GM21529 (cell line): Measurements from ENCODE around the gene PI4KB.

ENCODE experiments used
- ATAC-seq: cut with Tn5 transposase; IDR thresholded peaks from one replicate; pipeline ENCODE4 v1.9.1; 2021; ENCODE audit not compliant: unreplicated experiment

Gene PI4KB

DNA sequence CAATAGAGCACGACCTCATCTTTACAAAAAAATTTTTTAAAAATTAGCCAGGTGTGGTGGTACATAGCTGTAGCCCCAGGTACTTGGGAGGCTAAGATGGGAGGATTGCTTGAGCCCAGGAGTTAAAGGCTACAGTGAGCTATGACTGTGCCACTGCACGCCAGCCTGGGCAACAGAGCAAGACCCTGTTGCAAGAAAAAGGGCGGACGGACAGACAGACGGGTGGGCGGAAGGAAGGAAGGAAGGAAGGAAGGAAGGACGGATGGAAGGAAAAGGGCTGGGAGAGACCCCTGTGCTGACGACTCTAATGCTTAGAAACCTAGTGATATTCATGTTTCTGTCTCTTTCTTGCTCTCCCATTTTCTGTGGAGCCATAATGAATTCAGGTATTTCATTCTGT lies 14.4 kb downstream of the PI4KB start:
- ATAC-seq: no peak

DNA sequence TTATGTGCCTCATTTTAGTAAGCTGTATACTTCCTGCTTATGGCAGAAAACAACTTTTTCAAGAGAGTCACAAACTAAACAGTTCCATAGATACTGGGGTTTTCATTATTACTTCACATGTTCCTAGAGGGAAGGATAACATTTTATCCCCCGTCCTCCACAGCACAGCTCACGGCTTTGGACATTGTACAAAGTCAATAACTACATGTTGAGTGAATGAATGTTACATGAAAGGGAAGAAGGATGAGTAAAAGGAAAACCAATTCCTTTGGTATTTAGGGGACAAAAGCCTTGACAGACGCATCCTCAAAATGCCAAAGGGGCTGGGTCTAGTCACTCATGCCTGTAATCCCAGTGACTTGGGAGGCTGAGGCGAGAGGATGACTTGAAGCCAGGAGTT lies 14.8 kb downstream of the PI4KB start:
- ATAC-seq: no peak

DNA sequence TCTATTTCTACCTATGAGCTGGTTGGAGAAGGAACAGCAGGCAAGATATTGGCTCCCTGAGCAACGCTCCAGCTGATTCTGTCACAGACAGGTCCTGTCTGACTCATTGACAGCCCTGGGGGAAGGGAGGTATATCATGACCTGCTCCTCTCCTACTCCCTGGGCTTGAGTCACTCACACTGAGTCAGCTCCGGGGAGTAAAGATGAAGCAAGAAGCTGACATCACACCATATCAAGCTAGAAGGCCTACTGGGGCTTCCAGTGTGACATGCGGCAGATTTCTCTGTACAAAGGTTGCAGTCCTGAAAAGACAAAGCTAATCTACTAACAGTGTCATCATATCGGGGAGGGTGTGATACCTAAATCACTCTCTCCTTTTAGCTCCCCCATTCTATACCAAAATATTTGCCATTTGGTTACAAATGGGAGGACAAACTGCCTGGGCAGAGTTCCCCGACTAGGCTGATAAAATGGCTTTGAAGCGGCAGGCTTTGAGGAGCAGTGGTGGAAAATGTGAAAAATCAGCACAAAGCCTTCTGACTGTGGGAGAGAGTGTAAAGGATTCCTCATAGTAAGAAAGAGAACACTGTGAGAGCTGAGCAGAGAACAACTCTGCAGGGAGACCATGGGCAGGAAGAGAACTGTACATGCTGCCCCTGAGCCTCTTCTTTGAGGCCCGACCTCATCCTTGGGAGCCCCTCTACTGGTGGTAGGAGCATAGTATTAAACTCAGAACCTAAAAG lies 15.5 kb downstream of the PI4KB start:
- ATAC-seq: no peak

DNA sequence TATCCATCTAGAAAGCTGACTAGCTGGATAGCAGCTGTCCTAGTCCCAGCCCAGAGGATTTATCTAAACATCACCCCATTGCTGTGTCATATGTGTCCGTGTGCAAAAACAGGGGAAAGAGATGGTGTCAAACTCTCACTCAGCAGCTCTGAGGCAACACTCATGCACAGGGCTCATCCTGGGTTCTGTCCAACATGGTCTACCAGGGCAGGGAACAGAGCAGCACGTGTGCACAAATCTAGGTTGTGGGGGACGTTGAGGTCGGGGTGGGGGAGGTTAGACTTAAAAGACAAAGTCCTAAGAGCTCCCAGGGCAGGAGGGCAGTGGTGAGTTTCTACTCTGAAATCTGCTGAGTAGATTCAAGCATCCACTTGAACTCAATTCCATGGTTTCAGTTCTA lies 16.2 kb downstream of the PI4KB start:
- no peak for ATAC-seq

DNA sequence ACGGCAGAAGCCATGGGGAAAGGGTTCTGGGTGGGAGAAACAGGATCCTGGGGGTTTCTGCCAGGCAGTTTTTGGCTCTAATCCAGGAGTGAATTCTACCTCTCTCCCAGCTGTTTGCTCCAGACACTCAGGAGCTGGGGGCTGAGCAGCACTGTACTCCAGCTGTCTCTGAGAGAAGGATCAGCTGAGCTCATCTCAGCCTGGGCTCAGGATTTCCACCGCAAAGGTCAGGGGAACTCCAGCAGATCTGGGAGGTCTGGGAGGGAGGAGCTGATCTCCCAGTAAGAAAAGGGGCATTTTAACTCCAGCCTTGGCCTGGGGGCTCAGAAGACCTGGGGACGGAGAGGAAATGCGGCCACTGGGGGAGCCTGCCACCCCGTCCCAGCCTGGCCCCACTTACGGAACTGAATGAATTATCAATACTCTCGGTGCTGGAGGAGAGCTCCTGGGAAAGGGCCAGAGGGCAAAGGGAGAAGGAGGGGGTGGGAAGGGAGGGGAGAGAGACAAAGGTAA lies 17.3 kb downstream of the PI4KB start:
- no peak for ATAC-seq

DNA sequence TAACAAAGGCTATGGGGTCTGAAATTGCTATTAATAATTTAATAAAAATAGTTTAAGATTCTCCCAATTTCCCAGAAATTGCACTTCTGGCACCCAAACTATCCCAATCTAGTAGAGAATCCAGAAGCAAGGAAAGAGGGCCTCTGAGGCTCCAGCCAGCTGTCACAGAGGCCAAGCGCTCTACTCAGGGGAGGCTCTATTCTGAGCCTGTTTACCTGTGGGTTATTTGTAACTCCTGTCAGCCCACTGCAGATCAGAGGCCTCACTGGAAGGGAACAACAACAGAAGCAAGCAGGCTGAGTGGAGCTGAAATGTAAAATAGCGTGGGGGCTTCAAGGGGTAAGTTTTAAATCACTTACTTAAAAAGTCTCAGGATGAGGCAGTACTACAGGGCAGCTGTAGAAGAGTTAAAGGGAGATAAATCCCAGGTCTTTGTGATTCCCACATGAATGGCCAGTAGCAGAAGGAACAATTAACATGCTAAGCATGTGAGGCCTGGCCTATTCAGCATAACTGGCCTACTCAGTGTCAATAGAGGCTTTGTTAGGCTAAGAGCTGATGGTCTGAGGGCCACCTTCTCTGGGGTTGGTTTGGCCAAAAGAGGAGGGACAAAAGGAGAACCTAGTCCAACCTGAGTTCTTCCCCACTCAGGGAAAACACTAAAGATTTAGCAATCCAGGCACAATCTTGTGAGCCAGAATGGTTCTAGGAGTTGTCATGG lies 32.3 kb downstream of the PI4KB start:
- ATAC-seq: no peak

DNA sequence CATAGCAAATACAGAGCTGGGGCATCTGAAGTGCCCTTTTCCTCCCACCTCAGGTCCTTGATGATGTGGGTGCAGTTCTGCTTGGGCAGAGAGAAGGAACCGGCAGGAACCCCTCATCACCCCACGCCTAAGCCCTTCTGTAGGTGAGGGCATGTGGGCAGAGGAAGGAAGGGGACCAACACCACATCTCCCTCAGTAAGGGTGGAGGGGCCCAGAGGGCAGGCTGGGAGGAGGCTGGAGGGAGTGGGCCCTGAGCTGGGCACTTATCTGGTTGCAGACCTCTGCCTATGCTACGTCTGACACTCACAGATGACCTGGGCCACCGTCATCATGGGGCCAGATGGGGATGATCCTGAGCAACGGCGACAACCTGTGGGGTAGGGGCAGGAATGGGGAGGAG lies 34.1 kb downstream of the PI4KB start:
- ATAC-seq: no peak

DNA sequence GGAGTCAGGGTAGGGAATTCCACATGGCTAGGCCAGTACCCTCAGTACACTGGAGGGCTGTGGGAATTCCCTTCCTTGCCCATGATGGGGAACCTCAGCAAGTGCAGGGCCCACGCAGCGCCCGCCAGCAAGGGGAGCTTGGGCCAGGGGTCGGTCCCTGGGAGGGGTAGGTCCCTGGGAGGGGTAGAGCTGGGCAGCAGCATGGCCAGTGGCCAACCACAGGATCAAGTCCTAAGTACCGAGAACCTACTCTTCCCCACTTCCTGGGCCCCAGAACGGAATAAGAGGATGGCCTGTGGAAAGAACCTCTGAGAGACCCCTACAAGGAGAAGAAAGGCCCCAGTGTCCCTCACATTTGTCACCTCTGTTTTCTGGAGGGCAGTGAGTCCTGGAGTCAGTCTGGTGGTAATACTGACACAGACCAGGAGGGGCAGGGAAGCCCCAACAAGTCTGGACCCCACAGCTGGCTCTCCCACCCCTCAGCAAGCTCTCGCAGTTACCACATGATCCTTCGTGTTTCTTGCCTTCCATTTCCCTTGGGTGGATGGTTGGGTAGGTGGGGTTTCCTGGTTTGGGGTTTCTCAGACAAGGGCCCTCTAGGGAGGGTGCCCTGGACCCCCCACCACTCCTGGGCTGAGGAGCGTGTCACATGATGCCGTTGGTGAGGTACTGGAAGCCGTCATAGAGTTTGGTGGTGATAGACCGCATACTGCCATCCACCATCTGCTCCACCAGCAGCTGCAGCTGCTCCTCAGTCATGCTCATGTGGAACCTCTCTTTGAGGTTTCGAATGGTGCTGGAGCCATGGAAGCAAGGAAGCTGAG lies 34.8 kb downstream of the PI4KB start:
- no peak for ATAC-seq

DNA sequence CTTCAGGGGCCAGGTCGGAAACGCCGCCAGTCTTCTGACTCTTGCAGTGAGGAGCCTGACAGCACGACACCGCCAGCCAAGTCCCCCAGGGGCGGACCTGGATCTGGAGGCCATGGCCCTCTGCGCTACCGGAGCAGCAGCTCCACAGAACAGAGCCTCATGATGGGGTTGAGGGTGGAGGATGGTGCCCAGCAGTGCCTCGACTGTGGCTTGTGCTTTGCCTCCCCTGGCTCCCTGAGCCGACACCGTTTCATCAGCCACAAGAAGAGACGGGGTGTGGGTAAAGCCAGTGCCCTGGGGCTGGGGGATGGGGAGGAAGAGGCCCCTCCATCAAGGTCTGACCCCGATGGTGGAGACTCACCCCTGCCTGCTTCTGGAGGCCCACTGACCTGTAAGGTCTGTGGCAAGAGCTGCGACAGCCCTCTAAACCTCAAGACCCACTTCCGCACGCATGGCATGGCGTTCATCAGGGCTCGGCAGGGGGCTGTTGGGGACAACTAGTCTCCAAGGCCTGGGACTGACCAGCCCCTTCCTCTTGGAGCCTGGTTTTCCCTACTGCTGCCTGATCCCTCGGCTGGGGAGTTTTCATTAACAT lies 36.4 kb downstream of the PI4KB start:
- ATAC-seq: no peak

DNA sequence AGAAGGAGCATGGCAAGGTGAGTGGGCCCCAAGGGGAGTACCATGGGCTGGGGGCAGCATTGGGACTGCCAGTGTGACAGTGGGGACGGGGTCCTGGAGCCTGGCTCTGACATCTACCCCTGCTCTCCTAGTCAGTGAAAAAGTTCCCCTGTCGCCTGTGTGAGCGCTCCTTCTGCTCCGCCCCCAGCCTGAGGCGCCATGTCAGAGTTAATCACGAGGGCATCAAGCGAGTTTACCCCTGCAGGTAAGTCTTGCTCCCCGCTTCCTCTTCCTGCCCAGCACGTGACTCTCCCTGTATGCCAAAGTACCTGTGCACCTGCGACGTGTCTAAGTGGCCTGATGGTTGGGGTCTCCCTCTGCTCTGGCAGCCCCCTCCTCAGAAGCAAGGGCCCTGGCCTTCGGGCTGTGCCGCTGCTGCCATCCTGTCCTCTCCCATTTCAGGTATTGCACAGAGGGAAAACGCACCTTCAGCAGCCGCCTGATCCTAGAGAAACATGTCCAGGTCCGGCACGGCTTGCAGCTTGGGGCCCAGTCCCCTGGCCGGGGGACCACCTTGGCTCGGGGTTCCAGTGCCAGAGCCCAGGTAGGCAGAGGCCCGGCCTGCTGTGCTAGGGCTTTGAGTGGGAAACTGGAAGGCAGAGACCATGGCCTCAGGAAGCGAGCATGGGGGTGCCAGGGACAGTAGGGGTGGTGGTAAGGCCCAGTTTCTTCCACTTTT lies 37.1 kb downstream of the PI4KB start:
- no peak for ATAC-seq

DNA sequence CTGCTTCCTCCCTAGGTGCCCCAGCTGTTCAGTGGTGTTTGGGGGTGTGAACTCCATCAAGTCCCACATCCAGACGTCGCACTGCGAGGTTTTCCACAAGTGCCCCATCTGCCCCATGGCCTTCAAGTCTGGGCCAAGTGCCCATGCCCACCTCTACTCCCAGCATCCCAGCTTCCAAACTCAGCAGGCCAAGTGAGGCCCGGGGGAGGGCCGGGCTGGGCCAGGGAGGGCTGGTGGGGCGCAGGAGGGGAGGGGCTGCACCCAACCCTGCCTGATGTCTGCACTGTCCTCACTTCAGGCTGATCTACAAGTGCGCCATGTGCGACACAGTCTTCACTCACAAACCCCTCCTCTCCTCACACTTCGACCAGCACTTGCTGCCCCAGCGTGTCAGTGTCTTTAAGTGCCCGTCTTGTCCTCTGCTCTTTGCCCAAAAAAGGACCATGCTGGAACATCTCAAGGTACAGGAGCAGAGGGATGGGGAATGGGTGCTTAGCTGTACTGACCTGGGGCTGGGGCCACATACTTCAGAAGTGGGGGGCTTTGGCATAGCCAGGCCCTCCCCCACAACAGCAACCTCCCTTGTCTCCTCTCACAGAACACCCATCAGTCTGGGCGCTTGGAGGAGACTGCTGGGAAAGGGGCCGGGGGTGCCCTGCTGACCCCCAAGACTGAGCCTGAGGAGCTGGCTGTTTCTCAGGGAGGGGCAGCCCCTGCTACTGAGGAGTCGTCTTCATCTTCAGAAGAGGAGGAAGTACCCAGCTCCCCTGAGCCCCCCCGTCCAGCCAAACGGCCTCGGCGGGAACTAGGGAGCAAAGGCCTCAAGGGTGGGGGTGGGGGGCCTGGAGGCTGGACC lies 37.9 kb downstream of the PI4KB start:
- ATAC-seq: no peak

DNA sequence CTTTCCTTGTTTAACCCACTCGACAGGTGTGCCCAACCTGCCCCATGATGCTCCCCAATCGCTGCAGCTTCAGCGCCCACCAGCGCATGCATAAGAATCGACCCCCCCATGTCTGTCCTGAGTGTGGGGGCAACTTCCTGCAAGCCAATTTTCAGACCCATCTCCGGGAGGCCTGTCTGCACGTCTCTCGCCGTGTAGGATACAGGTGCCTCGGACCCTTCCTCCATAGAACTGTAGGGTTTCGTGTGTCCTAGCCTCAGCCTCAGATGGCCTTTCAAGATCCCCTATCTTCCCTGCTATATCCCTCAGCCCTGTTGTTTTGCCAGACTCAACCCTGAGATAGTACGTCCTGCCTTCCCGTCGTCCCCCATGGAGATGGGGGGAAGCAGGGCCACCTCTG lies 38.7 kb downstream of the PI4KB start:
- ATAC-seq: no peak

DNA sequence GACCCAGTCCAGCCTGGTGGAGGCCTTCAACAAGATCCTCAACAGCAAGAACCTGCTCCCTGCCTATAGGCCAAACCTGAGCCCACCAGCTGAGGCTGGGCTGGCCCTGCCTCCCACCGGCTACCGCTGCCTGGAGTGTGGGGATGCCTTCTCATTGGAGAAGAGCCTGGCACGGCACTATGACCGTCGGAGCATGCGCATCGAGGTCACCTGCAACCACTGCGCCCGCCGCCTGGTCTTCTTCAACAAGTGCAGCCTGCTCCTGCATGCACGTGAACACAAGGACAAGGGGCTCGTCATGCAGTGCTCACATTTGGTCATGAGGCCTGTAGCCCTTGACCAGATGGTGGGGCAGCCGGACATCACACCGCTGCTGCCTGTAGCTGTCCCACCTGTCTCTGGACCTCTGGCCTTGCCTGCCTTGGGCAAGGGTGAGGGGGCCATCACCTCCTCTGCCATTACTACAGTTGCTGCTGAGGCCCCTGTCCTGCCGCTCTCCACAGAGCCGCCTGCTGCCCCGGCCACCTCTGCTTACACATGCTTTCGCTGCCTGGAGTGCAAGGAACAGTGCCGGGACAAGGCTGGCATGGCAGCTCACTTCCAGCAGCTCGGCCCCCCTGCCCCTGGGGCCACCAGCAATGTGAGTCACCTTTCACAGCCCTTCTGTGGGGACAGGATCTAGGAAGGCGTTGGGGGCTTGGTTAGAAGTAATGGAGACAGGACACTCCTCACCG lies 39.3 kb downstream of the PI4KB start:
- ATAC-seq: no peak

DNA sequence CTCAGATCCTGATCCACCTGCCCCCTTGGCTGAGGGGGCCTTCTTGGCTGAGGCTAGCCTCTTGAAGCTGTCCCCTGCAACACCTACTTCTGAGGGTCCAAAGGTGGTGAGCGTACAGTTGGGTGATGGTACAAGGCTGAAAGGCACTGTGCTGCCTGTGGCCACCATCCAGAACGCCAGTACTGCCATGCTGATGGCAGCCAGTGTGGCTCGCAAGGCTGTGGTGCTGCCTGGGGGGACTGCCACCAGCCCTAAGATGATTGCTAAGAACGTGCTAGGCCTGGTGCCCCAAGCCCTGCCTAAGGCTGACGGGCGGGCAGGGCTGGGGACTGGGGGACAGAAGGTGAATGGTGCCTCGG lies 39.9 kb downstream of the PI4KB start:
- no peak for ATAC-seq

DNA sequence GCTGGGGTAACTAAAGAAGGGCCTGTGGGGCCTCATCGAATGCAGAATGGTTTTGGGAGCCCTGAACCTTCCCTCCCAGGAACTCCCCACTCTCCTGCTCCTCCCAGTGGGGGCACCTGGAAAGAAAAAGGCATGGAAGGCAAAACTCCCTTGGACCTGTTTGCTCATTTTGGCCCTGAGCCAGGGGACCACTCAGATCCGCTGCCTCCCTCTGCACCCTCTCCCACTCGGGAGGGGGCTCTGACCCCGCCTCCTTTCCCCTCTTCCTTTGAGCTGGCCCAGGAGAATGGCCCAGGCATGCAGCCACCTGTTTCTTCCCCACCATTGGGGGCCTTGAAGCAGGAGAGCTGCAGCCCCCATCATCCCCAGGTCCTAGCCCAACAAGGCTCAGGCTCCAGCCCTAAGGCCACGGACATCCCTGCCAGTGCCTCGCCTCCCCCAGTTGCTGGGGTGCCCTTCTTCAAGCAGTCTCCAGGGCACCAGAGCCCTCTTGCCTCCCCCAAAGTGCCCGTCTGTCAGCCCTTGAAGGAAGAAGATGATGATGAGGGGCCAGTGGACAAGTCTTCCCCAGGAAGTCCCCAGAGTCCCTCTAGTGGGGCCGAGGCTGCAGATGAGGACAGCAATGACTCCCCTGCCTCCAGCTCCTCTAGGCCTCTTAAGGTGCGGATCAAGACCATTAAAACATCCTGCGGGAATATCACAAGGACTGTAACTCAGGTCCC lies 40.4 kb downstream of the PI4KB start:
- no peak for ATAC-seq

DNA sequence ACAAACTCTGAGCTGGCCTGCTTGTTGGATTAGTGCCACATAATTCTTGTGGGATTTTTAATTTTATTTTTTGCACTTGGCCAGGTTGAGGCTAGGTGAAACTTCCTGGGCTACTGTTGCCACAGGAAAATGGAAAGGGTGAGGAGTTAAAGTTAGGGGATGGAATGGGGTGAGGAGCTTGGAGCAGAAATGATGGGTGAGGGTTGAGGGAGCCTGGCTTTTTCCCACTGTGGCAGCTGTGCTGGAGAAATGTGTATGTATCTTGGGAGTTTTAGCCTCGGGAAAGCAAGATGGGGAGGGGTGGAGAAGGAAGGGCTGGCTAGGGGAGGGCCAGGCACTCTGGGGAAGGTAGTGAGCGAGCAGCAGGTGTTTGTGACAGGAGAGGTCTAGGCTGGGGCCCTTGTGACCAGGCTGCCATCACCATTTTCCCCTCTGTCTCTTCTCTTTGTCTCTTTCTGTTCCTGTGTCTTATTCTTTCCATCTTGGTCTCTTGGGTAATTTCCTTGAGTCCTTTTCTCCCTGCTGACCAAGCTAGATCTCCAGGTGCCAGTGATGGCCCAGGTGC lies 43.1 kb downstream of the PI4KB start:
- no peak for ATAC-seq

DNA sequence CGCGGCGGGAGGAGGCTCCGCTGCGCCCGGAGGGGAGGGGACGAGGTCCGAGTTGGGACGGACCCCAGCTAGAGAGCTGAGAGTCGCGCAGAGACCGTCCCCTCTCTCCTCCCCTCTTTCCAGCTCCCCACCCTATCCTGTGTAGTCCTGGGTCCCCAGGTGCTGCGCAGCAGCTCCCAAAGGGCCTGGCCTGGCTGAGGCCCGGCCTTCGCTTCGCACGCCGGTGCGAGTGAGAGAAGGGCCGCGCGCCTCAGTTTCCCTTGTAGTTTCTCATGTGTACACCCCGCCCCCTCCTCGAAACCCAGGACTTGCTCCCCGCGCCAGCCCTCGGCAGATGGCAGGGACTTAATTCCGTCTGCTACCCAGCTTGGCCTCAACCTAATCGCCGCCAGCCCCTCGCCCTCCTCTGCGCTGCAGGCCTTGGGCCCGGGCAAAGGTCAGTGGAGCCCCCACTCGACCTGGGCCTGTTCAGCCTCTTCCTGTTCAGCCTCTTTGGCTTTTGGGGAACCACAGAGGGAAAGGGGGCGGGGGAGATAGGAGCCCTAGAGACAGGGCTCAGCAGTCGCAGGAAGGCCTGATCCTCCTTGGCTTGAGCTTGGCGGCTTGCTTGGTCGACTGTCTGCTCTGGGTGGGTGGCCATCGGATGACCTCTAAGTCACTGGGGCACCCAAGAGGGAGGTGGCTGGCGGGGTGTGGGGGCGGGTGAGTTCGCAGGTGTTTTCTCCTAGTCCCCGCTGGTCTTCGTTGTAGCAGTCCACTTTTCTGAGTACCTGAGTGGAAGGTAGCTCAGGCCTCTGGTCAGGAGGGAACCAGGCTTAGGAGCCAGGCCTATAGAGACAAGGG lies 44.1 kb downstream of the PI4KB start:
- no peak for ATAC-seq
